Measurements from ENCODE around the gene RABGAP1L. TPM values are rescaled to one million over a fixed set of nuclear protein-coding genes. Genes with fewer than 3 reads are reported as not detected.
A peak's percentile ranks its signal among the peaks of the same experiment; 100 is the strongest.

Gene RABGAP1L
- total RNA-seq, 6 experiments from 2014 or later: 11.7 to 23.1 (median 18.5) TPM

GRCh38 chr1:174678657-174679056 lies 519.3 kb downstream of the RABGAP1L start:
- no peak for DNase-seq
- 100% methylated on average over 3 of the region's 7 CpGs for WGBS (ENCODE audit: insufficient coverage, low coverage, low lambda C conversion rate, missing lambda C conversion rate)
- ATAC-seq: no peak
- H3K4me3 ChIP-seq: no peak overlapping the region
- intact Hi-C loops (cut with DNase I): no loop called here
- no peaks in the 10 kb centered on the region for H3K27me3 ChIP-seq
- no peak for TF ChIP-seq CTCF (IDR thresholded peaks at IDR 0.05)
- no peak for TF ChIP-seq POLR2A (IDR thresholded peaks at IDR 0.05)
- H3K4me1 ChIP-seq: no peaks in the 10 kb centered on the region
- no peak overlapping the region for H3K27ac ChIP-seq
- no peaks in the 10 kb centered on the region for H3K9me3 ChIP-seq
- H3K36me3 ChIP-seq: no peaks in the 10 kb centered on the region

- intact Hi-C loops (cut with DNase I): no loop called here
- TF ChIP-seq POLR2A (IDR thresholded peaks at IDR 0.05) (no peak), CTCF (IDR thresholded peaks at IDR 0.05) (no peak)
- ATAC-seq (no peak), DNase-seq (no peak)
- Histone ChIP-seq H3K9me3 (no peaks in the 10 kb centered on the region), H3K36me3 (no peaks in the 10 kb centered on the region), H3K4me1 (no peaks in the 10 kb centered on the region), H3K27ac (no peak overlapping the region), H3K4me3 (no peak overlapping the region), H3K27me3 (no peaks in the 10 kb centered on the region)
- WGBS (ENCODE audit: insufficient coverage, low coverage, low lambda C conversion rate, missing lambda C conversion rate): 100% methylated on average over 2 of the region's 3 CpGs
Observed at GRCh38 chr1:174680101-174680500, 520.8 kb downstream of the RABGAP1L start.

GRCh38 chr1:174682419-174683008 lies 523.2 kb downstream of the RABGAP1L start:
- TF ChIP-seq POLR2A (IDR thresholded peaks at IDR 0.05): no peak
- TF ChIP-seq CTCF (IDR thresholded peaks at IDR 0.05): no peak
- Histone ChIP-seq H3K36me3 (no peaks in the 10 kb centered on the region), H3K27me3 (no peaks in the 10 kb centered on the region), H3K4me3 (no peak overlapping the region), H3K4me1 (no peaks in the 10 kb centered on the region), H3K9me3 (no peaks in the 10 kb centered on the region), H3K27ac (no peak overlapping the region)
- 35% methylated on average over 2 of the region's 2 CpGs for WGBS (ENCODE audit: insufficient coverage, low coverage, low lambda C conversion rate, missing lambda C conversion rate)
- intact Hi-C loops (cut with DNase I): no loop called here
- DNase-seq: no peak
- no peak for ATAC-seq

GRCh38 chr1:174686213-174686612 lies 526.9 kb downstream of the RABGAP1L start:
- Histone ChIP-seq H3K36me3 (no peaks in the 10 kb centered on the region), H3K4me3 (no peak overlapping the region), H3K27me3 (no peaks in the 10 kb centered on the region), H3K27ac (no peak overlapping the region), H3K9me3 (no peaks in the 10 kb centered on the region), H3K4me1 (peaks cover 0 to 4% (median 0%) of the 10 kb centered on the region in 4 donors)
- intact Hi-C loops (cut with DNase I): no loop called here
- TF ChIP-seq POLR2A (IDR thresholded peaks at IDR 0.05) (no peak), CTCF (IDR thresholded peaks at IDR 0.05) (no peak)
- ATAC-seq: no peak
- DNase-seq: no peak

- Histone ChIP-seq H3K4me3 (no peak overlapping the region), H3K27me3 (no peaks in the 10 kb centered on the region), H3K36me3 (no peaks in the 10 kb centered on the region), H3K4me1 (peaks cover 0 to 4% (median 0%) of the 10 kb centered on the region in 4 donors), H3K9me3 (no peaks in the 10 kb centered on the region), H3K27ac (no peak overlapping the region)
- WGBS (ENCODE audit: insufficient coverage, low coverage, low lambda C conversion rate, missing lambda C conversion rate): 14% methylated on average over 1 of the region's 1 CpG
- peak in 2 of 4 donors; percentile 28 to 69 for ATAC-seq
- DNase-seq: no peak
- TF ChIP-seq CTCF (IDR thresholded peaks at IDR 0.05) (no peak), POLR2A (IDR thresholded peaks at IDR 0.05) (no peak)
- intact Hi-C loops (cut with DNase I): no loop called here
Observed at GRCh38 chr1:174689524-174689923, 530.2 kb downstream of the RABGAP1L start.

All from right lobe of liver (tissue), 6 donors.